ENCODE measurements around the gene RAB28.

The RAB28 gene

DNA sequence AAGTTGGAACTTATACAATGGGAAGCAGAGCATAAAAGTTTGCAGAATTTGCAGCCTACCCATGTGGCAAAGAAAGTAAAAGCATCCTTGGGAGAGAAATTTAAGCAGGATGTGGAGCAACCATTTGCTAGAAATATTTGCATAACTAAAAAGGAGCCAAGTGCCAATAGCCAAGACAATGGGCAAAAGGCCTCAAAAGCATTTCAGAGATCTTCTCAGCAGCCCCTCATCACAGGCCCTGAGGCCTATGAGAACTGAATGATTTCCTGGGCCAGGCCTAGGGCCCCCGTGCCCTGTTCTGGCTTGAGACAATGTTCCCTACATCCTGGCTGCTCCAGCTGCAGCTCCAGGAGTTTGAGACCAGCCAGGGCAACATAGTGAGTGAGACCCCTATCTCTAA, 25.3 kb upstream of the RAB28 start:
- no peak for DNase-seq (ENCODE audit: low read depth)

DNA sequence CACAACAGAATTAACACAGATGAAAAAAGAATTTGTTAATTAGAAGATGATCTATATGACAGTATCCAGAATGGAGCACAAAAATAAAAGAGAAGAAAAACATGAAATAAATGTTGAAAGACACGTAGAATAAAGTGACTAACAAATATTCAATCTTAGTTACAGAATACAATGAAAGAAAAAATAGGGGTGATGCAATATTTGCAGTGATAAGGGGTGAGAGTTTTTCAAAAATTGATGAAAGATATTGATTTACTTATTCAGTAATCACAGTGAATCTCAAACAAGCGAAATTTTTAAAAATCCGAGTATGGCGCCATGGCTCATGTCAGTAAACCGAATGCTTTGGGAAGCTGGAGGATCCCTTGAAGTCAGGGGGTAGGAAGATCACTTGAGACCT, 20.2 kb upstream of the RAB28 start:
- DNase-seq (ENCODE audit: low read depth): no peak

DNA sequence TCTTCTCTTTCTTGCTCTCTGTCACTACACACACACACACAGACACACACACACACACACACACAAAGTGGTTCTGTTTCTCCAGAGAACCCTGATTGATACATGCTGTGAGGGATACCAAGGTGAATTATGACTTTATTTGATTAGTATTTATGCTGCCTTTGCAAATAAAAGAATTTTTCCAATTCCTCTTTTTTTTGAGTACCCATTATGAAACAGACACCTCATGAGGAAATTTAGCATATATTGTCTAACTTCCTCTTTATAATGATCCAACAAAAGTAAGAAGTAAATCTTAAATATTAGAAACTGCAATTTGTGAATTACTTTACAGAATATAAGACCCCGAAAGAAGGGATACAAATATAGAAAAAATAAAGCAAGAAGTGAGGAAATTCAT, 14.3 kb upstream of the RAB28 start:
- no peak for DNase-seq (ENCODE audit: low read depth)

DNA sequence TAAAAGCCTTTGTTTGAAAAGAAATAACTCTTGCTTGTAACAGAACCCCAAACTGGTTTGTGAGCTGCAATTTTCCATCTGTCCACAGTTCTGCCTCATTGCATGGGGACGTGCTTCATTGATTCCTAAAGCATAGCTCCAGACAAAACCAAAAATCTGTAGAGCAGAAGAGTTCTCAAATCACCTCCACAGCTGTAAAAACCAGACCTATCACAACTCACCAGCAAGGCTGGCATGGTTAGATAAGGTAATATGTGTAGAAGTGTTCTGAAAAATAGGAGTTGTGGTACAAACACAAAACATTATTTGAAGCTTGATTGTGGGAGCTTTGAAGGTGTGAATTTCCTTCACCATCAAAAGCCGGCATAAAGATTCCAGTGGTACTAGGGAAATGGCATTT, 12.5 kb upstream of the RAB28 start:
- DNase-seq (ENCODE audit: low read depth): no peak

DNA sequence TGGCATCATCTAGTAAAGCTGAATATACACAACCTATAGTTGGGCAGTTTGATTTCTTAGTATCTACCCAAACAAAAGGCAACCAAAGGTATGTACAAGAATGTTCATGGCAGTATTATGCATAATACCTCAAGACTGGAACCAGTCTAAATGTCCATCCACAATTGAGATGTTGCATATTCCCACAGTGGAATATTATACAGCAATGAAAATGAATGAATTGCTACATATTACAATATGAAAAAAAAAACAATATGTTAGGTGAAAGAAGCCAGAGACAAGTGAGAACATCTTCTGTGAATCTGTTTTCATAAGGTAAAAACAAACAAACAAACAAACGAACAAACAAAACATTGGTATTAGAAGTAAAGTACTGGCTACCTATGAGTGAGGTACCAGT, 11.6 kb upstream of the RAB28 start:
- DNase-seq (ENCODE audit: low read depth): no peak

DNA sequence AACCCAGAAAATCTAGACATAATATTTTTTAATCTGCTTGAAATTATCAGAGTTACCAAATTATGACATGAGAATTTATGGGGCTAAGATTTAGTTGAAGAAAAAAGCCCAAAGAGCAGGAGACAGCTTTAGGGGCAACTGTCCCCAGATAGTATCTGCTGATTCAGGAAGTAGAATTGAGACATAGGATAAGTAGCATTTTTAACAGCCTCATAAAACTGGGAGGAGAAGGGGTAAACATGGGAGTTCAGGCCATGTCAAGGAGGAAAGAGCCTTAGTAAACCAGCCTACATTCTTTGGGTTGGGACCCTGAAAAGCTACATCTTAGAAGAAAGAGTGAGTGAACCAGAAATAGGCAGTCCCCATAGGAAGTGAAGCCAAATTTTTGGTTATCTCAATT, 9.7 kb upstream of the RAB28 start:
- no peak for DNase-seq (ENCODE audit: low read depth)

DNA sequence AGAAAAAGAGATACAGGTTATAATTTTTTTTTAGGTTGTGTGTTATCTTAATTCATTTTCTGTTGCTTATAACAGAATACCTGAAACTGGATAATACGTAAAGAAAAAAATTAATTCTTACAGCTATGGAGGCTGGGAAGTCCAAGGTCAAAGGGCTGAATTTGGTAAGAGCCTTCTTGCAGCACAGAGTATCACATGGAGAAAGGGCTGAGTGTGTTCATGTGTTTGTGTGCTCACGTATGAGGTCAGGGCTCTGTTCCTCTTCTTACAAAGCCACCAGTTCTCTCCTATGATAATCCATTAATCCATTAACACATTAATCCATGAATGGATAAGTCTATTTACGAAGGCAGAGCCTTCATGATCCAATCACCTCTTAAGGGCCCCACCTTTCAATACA, 8.6 kb upstream of the RAB28 start:
- no peak for DNase-seq (ENCODE audit: low read depth)

DNA sequence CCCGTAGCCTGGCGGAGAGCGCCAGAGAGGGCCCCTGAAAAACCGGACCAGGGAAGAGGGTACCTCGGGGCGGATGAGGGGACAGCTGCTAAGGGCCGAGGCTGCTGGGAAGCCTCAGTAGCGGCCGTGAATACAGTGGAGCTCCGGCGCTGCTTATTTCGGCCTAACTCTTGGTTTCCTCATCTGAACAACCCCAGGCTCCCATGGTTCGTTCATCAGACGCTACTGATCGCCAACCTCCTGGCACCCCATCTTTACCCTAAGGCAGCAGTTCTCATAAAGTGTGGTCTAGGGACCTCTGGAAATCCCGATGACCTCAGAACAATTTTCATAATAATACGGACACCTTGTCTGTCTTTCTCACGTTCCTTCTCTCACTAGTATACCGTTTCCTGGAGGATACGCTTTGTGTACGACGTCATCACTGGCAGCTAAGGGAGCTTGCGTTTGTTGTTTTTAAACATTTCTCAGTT, 645 bp upstream of the RAB28 start:
- DNase-seq (ENCODE audit: low read depth): no peak

DNA sequence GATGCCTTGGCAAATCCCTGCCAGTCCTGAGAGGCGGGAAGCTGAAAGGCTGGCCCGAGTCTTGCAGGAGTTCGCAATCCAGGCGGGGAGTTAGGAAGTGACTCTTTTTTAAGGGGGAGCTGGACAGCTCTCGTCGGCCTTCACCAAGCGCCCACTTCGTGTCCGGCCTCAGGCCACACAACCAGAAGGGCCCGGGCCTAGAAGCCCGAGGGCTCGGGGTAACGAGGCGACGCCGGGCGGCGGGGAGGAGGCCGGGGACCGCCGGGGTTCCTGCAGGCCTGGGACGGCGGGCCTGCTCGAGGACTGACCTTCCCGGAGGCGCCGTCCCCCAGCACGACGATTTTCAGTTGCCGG, 395 bp downstream of the RAB28 start:
- DNase-seq (ENCODE audit: low read depth): no peak

DNA sequence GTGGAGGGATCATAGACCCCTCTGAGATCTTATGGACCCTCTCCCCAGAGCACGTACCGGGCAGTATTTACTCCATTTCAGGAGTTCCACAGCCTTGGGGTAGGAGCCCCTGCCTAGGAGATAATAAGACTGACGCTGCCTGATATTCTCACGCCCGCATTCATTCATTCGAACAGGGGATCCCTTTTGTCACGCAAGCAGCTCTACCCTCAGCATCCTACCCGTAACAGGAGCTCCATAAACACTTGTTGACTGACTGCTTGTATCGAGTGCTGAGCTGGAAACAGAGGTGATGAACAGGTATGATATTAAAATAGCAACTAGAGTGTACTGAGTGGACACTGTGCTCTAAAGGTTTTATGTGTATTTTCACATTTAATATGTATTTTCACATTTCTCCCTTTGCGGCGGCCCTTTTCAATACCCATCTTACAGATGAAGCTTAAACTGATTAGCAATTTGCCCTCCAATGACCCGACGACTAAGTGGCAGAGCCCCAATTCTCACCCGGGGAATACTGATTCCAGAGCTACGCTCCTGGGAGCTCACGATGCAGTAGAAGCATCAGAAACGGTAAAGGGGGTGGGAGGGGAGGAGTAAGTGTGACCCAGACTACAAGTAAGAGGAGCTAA, 888 bp downstream of the RAB28 start:
- DNase-seq (ENCODE audit: low read depth): no peak

DNA sequence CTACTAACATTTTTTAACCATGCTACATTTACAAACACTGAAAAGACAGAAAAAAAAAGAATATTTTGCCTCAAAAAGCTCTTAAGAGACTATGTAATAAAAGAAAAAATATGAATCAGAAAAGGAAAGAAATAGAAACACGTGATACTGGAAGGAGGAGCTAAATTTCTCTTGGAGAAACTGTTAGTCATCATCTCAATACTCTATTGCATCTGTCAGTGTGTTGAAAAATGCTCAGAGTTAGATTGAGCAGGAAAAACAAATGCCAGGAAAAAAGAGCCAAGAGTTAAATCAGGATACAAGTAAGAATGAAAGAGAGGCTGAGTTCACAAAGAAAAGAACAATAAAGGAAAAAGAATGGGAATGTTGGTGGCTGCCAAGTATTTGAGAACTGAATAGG, 2.6 kb downstream of the RAB28 start:
- no peak for DNase-seq (ENCODE audit: low read depth)

DNA sequence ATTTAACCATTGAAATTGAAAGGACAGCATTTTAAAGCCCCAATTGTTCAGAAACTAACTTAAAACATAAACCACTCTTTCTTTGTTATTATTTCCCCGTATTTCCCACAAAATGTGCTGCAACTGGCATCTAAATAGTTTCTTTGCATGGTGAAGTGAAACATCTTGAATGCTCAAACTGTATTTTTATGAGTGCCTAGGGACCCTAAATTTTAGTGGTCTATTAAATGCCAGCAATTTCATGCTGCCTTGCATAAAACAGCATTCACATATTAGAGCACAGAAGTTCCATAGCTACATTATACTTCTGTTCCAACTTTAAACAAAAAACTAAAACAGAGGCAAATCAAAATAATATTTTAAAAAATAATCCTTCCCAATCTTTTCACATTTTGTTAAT, 5.4 kb downstream of the RAB28 start:
- no peak for DNase-seq (ENCODE audit: low read depth)

DNA sequence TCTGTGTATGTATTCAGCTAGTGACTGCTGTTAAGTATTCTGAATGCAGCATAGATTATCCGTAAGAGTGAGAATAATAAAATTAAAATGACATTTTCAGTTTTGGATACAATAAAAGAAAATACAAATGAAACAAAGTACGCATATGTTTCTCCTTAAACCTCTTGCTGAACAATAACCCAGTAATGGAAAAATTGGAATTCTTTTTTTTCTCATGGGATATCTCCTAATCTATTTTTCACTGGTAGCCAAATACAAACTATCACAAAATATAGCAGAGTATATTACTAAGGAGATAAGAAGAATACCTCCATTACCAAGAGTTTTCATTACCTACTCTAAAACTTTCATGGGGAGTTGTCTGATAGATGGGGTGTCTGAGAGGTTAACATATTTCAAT, 6.0 kb downstream of the RAB28 start:
- no peak for DNase-seq (ENCODE audit: low read depth)

DNA sequence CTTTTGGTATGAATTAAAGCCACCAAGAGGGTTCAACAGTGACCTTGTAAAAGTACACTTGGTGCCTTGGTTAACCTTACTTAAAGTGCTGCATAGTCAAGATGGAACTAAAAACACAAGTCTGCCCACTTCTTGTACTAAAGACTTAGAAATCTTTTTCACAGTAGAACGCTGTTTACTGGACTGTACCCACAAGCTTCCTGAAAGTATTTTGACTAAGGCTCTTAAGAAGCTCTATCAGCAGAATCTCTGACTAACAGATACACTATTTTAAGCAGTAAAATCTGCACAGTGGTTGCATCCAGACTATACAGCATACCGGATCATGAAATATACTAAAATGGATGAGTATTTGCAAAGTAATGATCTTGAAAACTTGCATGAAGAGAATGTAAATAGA, 7.2 kb downstream of the RAB28 start:
- no peak for DNase-seq (ENCODE audit: low read depth)

DNA sequence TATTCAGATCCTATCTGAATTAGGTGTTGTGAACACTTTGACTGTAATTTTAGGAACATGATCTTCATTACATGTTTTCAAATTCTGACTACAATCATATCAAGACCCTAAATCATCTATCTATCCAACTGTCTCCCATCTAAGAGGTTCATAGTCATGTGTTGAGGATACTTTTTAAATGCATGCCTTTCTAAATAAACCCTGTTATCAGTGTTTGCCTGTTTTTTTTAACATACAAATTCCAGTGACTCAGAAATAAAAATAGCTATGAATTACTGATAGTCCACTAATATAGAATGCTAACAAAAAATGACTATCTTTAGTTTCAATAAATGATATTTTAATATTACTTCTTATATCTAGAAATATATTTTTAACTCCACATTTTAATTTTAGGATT, 8.0 kb downstream of the RAB28 start:
- DNase-seq (ENCODE audit: low read depth): no peak

DNA sequence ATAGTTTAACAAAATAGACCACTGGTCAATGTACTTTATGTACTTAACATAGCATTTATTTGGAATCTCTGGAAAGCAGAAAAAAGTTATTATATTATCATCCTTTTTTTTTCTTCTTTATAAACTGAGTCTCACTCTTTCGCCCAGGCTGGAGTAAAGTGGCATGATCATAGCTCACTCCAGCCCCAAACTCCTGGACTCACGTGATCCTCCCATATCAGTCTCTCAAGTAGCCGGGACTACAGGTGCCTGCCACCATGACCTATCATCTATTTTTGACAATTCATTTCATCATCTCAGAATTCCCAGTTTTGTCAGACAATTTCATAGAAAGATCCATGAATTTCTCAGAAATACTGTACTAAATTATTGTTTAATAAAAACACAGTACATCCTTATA, 12.7 kb downstream of the RAB28 start:
- DNase-seq (ENCODE audit: low read depth): no peak

DNA sequence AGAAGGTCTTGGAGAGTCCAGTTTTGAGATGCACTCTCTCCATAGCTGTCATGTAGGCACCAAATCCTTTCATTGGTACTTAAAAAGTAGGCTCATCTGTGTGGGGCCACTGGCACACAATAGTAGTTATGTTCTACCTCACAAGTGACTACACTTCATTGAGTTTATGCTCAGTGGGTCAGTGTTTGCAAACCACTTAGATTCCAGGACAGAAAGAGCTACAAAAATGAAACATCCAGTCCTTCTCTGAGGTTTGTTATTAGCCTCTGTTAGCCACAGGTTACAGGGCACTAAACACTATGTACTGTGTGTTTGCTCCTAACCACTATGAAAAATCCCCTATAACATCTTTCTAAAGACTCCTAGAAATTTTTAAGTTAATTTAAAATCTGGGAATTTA, 13.8 kb downstream of the RAB28 start:
- DNase-seq (ENCODE audit: low read depth): no peak

DNA sequence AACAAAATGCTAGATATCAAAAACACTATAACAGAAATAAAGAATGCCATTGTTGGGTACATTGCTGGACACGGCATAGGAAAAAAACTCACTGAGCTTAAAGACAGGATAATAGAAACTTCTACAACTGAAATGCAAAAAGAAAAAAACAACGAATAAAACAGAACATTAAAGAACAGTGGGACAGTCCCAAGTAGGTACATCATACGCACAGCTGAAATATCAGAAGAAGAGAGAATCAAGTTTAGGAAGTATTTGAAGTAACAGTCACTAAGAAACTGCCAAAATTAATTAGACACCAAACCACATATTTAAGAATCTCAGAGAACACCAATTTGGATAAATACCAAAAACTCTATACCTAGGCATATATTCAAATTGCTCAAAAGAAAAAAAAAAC, 19.2 kb downstream of the RAB28 start:
- DNase-seq (ENCODE audit: low read depth): no peak

DNA sequence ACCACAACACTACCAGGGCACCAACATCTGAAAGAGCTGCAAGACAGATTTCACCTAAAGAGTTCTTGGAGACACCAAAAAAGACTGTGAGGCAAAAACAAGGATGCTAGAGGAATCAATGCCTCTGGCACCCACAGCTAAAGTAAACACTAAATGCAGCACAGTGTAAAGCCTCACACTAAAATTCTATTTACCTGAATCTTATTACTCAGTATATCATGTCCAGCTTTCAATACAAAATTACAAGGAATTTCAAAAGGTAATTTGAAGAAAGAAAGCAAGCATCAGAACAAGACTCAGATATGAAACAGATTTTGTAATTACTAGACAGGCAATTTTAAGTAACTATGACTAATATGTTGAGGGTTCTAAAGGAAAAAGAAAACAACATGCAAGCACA, 19.6 kb downstream of the RAB28 start:
- no peak for DNase-seq (ENCODE audit: low read depth)

DNA sequence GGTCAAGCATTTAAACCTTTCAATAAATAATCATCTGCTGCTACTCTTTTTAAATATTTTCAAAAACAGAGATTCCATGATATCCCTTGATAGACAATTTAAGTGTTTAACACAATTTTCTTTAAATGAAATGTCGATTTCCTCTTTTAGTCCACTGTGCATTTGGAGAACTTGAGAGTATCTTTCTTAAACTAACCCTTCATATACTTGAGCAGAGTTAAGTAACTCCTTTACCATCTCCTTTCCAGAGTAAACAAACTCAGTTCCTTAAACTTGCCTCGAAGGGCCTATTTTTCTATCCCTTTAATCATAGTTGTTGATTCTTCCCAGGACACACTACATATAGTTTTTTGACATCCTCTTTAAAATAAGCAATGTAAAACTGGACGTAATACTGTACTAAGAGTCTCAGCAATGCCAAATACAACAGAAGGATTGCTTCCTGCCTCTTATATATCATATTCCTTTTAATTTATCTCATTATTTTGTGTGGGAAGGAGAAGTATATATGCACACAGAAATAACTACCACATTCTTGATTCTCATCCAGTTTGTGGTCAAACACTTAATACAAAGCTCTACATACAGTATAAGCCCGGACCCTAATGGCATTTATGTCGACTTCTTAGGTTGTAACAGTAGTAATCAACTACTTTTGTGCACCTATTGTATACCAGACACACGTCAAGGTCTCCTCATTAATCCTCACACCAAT, 22.8 kb downstream of the RAB28 start:
- DNase-seq (ENCODE audit: low read depth): no peak

DNA sequence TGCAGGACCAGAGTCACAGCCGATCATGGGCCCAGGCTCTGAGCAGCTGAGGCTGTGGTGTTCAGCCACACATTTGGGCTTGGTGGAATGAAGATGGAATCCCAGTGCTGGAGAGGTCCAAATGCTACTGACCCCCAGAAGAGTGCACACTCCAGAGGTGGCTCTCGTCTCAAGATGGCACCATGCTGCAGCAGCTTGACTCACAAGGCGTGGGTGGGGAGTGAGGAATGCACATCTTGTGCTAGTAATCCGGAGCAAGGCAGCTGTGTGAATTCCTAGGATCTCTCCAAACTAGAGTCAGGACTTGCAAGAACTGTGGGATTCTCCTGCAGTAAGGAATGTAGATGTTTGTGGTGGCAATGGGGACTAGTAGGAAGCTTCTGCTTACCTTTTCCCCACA, 28.7 kb downstream of the RAB28 start:
- no peak for DNase-seq (ENCODE audit: low read depth)

DNA sequence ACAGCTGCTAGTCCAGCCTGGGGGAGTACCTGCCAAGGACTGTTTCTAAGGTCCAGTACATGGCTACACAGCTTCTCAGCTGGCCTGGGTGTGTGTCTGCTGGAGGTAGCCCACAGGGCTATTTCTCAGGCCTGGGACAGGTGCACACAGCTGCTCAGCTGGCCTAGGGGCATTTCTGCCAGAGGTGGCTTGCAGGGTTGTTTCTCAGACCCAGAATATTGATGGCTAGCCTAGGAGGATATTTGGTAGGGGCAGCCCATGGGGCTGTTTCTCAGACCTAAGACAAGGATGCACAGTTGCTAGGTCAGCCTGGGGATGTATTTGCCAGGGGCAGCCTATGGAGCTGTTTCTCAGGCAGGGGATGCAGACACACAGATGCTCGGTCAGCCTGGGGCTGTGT, 29.4 kb downstream of the RAB28 start:
- no peak for DNase-seq (ENCODE audit: low read depth)

DNA sequence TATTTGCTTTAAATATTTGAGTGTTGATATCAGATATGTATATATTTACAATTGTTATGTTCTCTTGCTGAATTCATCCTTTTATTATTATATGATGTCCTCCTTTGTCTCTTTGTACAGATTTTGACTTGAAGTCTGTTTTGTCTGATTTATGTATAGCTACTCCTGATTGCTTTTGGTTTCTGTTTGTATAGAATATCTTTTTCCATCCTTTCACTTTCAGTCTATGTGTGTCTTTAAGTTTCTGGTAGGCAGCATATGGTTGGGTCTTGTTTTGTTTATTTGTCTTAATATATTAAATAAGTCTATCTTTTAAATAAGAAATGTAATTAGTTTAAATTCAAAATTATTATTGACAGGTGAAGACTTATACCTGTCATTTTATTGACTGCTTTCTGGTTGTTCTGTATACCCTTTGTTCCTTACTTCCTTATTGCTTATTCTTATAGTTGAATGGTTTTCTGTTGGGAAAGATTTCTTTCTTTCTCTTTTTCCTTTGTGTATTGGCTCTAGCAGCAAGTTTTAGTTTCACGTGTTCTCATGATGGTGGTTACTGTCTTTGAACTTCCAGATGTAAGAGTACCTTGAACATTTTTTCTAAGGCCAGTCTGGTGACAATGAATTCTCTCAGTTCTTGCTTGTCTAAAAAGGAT, 31.1 kb downstream of the RAB28 start:
- DNase-seq (ENCODE audit: low read depth): no peak

DNA sequence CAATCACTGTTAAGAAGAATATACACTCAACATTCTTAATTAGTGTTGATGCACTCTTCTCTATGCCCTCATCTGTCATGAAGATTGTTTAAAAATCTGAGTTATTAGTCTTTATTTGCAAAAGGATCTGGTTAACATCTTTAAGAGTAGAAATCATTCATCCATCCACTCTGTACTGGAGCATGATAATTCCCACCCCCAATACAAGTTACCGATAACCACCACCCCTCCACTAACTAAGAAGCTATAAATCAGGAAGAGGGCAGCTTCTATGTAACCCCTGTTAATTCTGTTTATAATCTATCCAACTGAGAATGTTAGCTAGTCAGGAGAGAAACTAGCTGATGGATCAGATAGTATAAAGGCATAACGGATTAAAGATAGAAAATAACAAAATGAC, 34.5 kb downstream of the RAB28 start:
- no peak for DNase-seq (ENCODE audit: low read depth)

All from activated T-helper 1 cell treated with Interleukin-2 at 50 U/mL for 16 hours (primary cell).